HG02571 (cell line): ENCODE data around the gene CPNE8.

Experiments used
- ATAC-seq: cut with Tn5 transposase; IDR thresholded peaks from one replicate; pipeline ENCODE4 v1.9.1; 2021; ENCODE audit warnings: mild to moderate bottlenecking, moderate library complexity; ENCODE audit not compliant: unreplicated experiment

The CPNE8 gene

DNA sequence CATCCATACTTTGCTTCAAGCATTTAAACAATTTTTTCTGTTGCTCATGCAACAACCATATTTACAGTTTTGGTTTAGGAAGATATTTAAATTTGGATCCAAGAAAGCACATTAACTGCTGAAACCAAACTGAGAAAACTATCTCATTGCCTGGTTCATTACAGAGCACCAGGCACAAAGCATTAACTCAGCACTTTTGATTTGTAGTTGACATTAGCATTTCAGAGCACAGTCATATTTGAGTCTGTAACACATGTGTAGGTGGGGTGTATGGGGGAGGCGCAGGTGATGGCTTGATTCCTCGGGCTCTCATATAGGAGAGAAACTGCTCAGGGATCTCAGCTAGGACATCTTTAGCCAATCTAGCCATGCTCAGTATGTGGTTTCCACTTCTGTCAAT lies 251.7 kb downstream of the CPNE8 start:
- no peak for ATAC-seq

DNA sequence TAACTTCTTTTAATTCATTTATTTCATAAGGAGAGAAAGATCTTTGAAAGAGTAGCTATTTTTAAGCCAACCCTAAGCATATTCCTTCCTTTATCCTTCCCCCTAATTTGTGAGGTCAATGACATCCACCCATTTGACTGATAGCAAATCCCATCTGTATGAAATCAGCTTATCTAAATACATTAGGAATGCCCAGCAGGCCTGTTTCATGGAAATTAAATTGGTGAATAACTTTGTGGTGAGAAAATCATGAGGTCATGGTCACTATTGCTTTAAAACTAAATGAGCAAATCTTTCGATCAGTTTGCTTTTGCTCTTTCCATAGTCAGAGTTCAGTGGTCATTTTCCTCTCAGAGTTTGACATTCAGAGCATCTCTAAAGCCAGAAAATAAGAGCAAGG lies 256.6 kb downstream of the CPNE8 start:
- ATAC-seq, result no peak

DNA sequence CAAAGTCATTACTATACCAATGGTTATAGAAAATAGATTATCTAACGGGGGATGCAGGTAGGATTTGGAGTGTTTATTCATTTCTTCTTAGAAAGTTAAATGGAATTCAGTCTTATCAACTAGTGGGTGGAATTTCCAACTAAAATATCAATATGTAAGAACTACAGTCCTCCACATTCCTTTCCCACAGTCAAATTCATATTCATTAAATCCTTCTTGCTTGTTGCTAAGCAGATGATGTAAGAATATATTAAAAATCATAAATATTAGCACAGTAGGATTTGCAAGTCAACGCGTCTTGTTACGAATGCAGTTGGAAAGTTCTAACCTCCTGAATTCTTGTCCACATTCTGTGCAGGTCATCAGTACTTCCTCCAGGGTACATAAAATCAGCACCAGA lies 259.2 kb downstream of the CPNE8 start:
- no peak for ATAC-seq

DNA sequence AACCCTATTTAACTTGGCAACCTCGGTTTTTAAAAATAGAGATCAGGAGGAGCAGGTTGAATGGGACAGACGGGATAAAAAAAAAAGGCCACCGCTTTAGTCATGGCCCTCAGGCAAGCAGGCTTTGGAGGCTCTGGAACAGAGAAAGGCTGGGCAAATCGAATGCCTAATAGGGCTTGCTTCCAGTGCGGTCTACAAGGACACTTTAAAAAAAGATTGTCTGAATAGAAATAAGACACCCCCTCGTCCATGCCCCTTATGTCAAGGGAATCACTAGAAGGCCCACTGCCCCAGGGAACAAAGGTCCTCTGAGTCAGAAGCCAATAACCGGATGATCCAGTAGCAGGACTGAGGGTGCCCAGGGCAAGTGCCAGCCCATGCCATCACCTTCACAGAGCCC lies 265.8 kb downstream of the CPNE8 start:
- ATAC-seq, result no peak

DNA sequence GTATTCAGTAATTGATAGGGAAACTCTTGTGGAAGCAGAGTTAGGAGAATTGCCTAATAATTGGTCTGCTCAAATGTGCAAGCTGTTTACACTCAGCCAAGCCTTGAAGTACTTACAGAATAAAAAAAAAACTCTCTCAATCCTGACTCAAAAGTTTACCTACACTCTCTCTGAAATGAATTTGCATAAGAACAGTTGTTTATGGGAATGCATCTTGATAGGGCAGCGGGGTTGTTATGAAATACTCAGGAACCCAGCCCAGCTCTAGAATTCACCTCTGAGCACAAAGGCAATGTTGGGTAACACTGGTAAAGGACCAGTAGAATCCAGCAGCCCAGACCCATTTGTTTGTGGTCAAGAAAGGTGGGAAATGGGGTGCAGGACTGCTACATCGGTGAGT lies 267.0 kb downstream of the CPNE8 start:
- no peak for ATAC-seq

DNA sequence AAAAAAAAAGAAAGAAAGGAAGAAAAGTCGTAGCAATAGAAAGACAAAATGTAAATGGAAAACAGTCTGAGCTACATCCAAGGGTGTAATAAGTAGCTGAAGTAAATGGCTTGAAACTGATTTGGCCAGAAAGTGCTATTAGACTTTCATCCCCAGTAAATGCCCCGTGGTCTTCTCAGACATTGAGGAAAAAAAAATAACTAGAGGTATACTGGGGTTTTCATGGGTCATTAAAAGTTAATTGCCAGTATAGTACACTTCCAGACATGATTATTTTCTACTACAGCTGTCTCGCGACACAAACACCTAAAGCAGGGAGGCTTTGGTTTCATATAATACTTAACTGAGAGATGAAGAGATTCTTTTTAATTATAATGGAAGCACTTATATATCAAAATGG lies 271.9 kb downstream of the CPNE8 start:
- ATAC-seq, result no peak

DNA sequence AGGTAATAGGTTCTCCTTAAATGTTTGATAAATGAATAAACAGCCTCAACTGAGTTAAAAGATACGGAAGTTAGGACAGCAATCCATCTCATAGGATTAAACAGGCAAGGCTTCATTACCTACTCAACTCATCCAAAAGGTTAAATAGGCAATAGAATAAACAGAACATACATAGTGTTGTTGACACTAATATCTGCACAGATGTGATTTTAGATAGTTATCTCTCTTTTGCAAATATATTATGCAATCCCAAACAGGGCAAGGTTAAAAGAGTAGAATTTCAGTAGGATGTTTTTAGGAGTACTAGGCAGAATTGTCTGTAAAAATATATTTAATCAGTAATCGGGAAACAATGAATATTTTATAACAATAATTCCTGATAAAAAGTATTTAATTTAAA lies 276.3 kb downstream of the CPNE8 start:
- ATAC-seq, result no peak

DNA sequence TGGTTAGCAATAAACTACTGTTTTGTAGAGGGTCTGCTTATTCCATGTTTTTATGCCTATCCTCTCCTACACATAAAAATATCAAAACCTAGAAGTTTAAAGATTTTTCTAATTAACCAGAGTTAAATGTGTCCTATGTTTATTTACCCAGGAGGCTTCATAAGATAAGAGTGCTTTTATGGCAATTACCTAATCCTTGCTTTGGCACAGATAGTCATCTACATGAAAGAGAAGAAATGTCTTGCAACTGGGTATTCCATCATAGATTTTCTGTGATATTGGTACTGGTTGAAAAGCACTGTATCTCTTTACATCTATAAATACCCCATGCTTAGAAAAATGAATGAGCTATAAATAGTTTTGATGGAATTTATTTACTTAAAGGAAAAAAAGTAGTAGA lies 277.1 kb downstream of the CPNE8 start:
- ATAC-seq, result no peak

DNA sequence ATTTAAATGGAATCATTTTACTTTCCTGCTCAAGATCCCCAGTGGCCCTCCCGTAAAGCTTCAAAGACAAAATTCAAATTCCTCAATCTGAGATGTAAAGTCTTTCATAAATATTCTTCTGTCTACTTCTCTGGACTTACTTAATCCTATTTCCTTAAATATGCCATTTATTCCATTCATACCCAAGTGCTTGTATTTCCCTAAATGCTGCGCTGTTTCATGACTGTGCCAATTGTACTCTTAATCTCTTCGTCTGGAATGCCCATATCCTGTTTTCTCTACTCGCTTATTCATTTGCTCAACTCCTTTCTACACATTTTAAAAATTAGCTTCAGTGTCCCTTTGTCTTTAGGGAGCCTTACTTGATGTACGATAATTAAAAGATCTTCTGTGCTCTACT lies 280.1 kb downstream of the CPNE8 start:
- ATAC-seq, result no peak

DNA sequence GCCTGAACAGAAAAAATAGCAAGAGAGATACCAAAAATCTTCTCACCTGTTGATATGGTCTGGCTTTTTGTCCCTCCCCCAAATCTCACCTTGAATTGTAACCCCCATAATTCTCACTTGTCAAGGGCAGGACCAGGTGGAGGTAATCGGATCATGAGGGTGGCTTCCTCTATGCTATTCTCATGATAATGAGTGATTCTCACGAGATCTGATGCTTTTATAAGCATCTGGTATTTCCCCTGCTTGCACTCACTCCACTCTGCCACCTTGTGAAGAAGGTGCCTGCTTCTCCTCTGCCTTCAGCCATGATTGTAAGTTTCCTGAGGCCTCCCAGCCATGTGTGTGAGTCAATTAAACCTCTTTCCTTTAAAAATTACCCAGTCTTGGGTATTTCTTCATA lies 291.2 kb downstream of the CPNE8 start:
- ATAC-seq, result no peak

DNA sequence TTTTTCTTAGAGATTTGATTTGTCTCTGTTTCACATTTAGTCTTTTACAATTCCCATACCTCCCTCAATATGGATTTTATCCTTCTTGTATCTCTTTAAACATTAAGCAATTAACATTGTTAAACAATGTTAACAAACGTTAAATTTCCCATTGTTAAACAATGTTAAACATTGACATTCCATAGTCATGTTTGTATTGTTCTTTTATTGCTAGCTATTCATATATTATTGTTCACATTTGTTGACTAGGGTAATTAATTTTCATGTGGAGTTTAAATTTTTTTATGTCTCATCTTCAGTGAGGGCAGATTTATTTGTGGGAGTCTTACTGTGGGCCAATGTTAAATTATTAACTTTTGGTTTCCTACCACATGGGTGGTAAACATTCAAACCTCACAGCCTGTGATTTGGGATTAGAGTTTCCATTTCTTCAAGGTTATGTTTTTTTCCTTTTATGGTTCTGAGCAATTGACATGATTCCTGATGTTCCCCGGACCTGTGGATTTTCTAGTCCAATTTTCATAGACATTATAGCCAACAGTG lies 294.5 kb downstream of the CPNE8 start:
- ATAC-seq, result no peak

DNA sequence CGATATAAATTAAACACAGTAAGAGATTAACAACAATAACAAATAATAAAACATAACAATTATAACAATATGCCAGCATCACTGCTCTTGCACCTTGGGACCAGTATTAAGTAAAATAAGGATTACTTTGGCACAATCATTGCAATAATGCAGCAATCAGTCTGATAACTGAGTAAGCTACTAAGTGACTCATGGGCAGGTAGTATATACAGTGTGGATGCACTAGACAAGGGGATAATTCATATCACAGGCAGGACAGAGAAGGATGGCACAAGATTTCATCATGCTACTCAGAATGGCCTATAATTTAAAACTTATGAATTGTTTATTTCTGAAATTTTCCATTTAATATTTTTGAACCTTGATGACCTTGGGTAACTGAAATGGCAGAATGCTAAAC lies 298.1 kb downstream of the CPNE8 start:
- ATAC-seq, result no peak
